GM19025 (cell line): ENCODE results near the gene RHAG.

Source experiments
- ATAC-seq: cut with Tn5 transposase; IDR thresholded peaks from one replicate; pipeline ENCODE4 v1.9.1; 2021; ENCODE audit warnings: mild to moderate bottlenecking, low read depth, moderate library complexity; ENCODE audit not compliant: unreplicated experiment

RHAG gene

GRCh38 chr6:49570474-49571079 lies 66.1 kb downstream of the RHAG start:
- no peak for ATAC-seq

DNA sequence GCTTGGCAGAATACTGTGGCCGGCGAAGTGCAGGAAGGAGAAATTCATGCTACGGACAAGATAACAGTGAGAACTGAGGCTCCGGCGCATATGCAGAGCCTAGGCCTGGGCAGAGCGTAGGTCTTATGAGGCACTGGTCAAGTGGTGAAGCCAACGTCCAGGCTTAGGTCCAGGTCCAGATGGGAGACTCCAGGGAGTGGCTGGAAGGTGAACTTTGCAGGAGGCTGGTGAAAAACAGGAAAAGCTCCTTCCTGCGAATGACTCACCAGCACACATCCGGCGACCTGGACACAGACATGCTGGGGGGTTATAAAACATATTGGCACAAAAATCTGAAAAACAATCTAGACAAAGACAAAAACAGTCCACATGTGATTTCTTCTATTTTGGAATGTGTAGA lies 70.8 kb downstream of the RHAG start:
- ATAC-seq: no peak

DNA sequence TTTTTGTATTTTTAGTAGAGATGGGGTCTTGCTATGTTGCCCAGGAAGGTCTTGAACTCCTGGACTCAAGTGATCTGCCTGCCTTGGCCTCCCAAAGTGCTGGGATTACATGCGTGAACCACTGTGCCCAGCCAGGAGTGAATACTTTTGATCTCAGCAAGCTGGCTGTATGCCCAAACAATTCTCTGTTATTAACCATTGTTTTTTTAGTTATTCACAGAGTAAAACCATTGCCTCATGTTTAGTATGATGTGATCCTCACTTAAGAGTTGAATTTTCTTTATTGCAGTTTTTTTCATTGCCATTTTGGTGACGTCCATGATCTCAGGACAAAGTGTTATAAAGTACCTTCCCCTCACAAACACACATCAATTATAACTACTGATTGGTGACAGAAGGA lies 71.4 kb downstream of the RHAG start:
- no peak for ATAC-seq

GRCh38 chr6:49564552-49564951 lies 72.1 kb downstream of the RHAG start:
- no peak for ATAC-seq

- no peak for ATAC-seq
Measured at GRCh38 chr6:49563006-49563886, 73.4 kb downstream of the RHAG start.

DNA sequence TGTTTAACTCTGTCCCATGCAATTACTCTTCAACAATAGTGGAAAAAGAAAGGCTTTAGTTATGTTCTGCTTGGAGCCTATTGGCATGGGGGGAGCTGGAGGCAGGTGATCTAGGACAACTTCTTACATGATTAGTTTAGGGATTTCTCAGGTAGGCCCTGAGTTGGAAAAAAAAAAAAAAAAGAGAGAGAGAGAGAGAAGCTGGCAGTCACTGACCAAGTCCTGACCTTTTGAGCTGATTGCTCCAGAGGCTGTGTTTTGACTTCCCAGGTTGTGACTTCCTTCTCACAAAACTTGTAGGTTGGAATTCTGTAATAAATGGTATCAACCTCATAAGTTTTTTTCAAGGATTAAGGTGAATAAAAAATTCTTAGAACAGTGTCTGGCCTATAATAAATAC lies 78.4 kb downstream of the RHAG start:
- ATAC-seq: no peak

- ATAC-seq: no peak
Measured at GRCh38 chr6:49557177-49557576, 79.5 kb downstream of the RHAG start.

DNA sequence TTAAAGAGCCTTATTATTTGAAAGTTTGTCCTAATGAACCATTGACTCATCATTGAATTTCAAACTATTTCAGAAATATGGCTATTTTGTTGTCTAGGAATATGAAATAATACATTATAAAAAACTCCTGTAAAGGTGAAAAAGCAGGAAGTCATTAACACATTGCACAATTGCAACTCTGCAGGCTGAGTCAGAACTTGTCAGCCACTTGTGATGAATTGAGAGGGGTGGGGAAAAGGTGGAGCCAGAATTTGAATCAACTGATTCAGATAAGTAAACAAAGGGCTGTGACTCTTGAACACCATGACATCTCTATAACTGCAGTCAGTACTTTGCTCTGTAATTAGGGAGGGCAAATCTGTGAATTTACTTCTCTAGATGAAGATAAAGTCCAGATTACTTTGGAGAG lies 80.2 kb downstream of the RHAG start:
- ATAC-seq: no peak

DNA sequence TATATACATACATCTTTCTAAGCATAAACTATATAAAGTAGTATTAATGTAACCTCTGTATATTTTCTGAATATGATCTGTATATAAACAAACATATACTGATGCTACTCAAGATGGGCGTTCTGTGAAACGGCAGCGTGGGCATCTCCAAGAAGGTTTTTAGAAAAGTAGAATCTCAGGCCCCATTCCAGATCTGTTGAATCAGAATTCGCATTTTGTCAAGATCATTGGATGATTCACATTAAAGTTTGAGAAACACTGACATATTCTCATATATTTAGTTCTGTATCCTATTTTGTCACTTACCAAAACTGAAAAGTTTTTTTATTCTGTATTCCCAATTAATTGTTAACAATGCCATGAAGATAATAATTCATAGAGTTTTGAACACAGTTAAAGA lies 80.7 kb downstream of the RHAG start:
- no peak for ATAC-seq
